ENCODE results near the gene BABAM2. TPM values are rescaled to one million over a fixed set of nuclear protein-coding genes. Genes with fewer than 3 reads are reported as not detected.
A peak's percentile ranks its signal among the peaks of the same experiment; 100 is the strongest.

Gene BABAM2
- total RNA-seq, 1 experiment from 2014 or later: 46.1 TPM

DNA sequence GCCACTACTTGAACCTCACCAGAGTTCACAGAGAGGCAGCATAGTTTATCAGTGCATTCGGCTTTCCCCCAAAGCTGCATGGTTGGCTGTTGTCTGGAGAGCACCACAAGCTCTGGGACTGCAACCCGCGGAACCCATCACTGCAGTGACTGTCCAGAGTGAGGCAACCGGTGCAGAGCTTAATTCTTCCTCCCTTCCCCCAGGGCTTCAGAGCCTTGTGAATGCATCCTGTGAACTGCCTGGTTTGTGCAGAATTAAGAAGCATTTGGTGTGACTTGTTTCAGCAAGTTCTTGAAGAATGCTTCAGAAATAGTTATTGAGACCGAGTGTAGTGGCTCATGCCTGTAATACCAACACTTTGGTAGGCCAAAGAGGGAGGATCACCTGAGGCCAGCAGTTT, 402.9 kb downstream of the BABAM2 start:
- CTCF ChIA-PET: no interaction called here
- Histone ChIP-seq H3K36me3 (ENCODE audit: low read depth) (no peaks in the 10 kb centered on the region), H3F3A (ENCODE audit: insufficient read depth, low read depth) (peaks cover 31% of the 10 kb centered on the region), H3K27me3 (ENCODE audit: insufficient read depth, low read depth) (no peaks in the 10 kb centered on the region), H3K79me2 (ENCODE audit: low read depth) (no peaks in the 10 kb centered on the region; the same call in 1 of the 2 replicates), H3K27ac (no peak overlapping the region), H4K20me1 (ENCODE audit: insufficient read depth) (no peaks in the 10 kb centered on the region), H3K9me2 (ENCODE audit: insufficient read depth) (no peaks in the 10 kb centered on the region), H3K4me1 (replicated peaks; ENCODE audit: insufficient read depth) (peaks cover 31% of the 10 kb centered on the region), H3K4me3 (no peak overlapping the region), H3K4me2 (no peak overlapping the region), H3K9me3 (ENCODE audit: insufficient read depth, low read depth) (no peaks in the 10 kb centered on the region), H2AFZ (no peak overlapping the region)
- POLR2A ChIA-PET (ENCODE audit: unreplicated experiment): no interaction called here
- intact Hi-C loops (cut with micrococcal nuclease; ENCODE audit: unreplicated experiment): no loop called here
- no TSS peak for BruUV-seq (replicated peaks)
- TF ChIP-seq EZH2 (IDR thresholded peaks at IDR 0.05; ENCODE audit: low read depth): no peak
- no peak for DNase-seq

DNA sequence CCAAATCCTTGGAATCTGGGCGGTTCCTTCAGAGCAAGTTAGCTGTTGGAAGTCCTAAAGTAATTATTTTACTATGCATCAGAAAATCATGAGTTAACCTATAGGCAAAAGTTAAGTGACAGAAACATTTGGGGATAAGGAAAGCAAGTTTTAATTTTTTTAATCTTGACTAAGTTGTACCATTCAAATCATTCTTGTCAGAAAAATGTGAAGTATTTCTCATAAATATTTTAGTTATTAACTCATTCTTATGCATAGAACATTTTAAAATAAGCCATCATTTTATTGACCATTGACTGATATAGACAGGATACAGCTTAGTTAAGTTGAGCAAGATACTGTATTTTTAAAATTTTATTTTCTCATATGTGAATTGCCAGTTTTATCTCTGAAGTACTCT, 403.9 kb downstream of the BABAM2 start:
- H3K27ac ChIP-seq: no peak overlapping the region
- no peak for TF ChIP-seq EZH2 (IDR thresholded peaks at IDR 0.05; ENCODE audit: low read depth)
- TF ChIP-seq, protein P1, sequence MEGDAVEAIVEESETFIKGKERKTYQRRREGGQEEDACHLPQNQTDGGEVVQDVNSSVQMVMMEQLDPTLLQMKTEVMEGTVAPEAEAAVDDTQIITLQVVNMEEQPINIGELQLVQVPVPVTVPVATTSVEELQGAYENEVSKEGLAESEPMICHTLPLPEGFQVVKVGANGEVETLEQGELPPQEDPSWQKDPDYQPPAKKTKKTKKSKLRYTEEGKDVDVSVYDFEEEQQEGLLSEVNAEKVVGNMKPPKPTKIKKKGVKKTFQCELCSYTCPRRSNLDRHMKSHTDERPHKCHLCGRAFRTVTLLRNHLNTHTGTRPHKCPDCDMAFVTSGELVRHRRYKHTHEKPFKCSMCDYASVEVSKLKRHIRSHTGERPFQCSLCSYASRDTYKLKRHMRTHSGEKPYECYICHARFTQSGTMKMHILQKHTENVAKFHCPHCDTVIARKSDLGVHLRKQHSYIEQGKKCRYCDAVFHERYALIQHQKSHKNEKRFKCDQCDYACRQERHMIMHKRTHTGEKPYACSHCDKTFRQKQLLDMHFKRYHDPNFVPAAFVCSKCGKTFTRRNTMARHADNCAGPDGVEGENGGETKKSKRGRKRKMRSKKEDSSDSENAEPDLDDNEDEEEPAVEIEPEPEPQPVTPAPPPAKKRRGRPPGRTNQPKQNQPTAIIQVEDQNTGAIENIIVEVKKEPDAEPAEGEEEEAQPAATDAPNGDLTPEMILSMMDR (conservative IDR thresholded peaks at IDR 0.05): no peak

DNA sequence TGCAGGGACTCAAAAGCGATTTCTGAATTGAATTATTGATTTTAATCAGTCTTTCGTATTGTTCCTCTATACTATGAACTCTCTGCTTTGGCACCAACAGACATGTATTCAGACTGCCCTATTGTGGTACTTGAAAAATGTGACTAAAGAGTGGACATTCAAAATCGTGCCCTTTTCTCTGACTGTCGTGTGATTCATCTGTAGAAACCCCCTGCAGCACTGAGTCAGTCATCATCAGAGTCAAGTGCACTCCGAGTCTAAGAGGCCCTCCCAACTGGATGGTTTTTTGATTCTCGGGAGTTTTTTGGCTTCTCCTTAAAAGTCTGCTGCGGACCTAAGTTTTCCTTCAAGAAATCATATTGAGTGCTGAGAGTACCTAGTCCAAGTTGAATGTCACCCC, 405.7 kb downstream of the BABAM2 start:
- H3K9me2 ChIP-seq (ENCODE audit: insufficient read depth): no peaks in the 10 kb centered on the region
- no peak overlapping the region for H2AFZ ChIP-seq
- no peaks in the 10 kb centered on the region for H3K36me3 ChIP-seq (ENCODE audit: low read depth)
- H3K27me3 ChIP-seq (ENCODE audit: insufficient read depth, low read depth): no peaks in the 10 kb centered on the region
- peak overlapping the region; percentile 58 for H3K27ac ChIP-seq
- no TSS peak for BruUV-seq (replicated peaks)
- TF ChIP-seq, protein P1 (conservative IDR thresholded peaks at IDR 0.05): no peak
- TF ChIP-seq EZH2 (IDR thresholded peaks at IDR 0.05; ENCODE audit: low read depth): no peak
- H3K4me2 ChIP-seq: peak overlapping the region; percentile 7; the same call in 1 of the 2 replicates
- H3K79me2 ChIP-seq (ENCODE audit: low read depth): no peaks in the 10 kb centered on the region; the same call in 1 of the 2 replicates
- intact Hi-C loops (cut with micrococcal nuclease; ENCODE audit: unreplicated experiment): no loop called here
- peaks cover 31% of the 10 kb centered on the region for H3K4me1 ChIP-seq (replicated peaks; ENCODE audit: insufficient read depth)
- no peak overlapping the region for H3K4me3 ChIP-seq
- ChIA-PET CTCF (no interaction called here), POLR2A (ENCODE audit: unreplicated experiment) (interaction anchor here (0.5 kb wide), 1 partner anchor 46 kb away, joined by 14 read pairs; no protein-coding TSS in a partner anchor)
- H4K20me1 ChIP-seq (ENCODE audit: insufficient read depth): no peaks in the 10 kb centered on the region
- peaks cover 38% of the 10 kb centered on the region for H3F3A ChIP-seq (ENCODE audit: insufficient read depth, low read depth)
- DNase-seq: peak in 1 of 2 experiments; percentile 52
- H3K9me3 ChIP-seq (ENCODE audit: insufficient read depth, low read depth): no peaks in the 10 kb centered on the region

More for the DNA sequence above, 403.9 kb downstream of the BABAM2 start:
- Histone ChIP-seq H3K27me3 (ENCODE audit: insufficient read depth, low read depth) (no peaks in the 10 kb centered on the region), H2AFZ (no peak overlapping the region), H4K20me1 (ENCODE audit: insufficient read depth) (no peaks in the 10 kb centered on the region), H3K4me1 (replicated peaks; ENCODE audit: insufficient read depth) (peaks cover 31% of the 10 kb centered on the region), H3K79me2 (ENCODE audit: low read depth) (no peaks in the 10 kb centered on the region; the same call in 1 of the 2 replicates), H3F3A (ENCODE audit: insufficient read depth, low read depth) (peaks cover 32% of the 10 kb centered on the region), H3K4me2 (no peak overlapping the region), H3K36me3 (ENCODE audit: low read depth) (no peaks in the 10 kb centered on the region), H3K9me2 (ENCODE audit: insufficient read depth) (no peaks in the 10 kb centered on the region), H3K4me3 (no peak overlapping the region), H3K9me3 (ENCODE audit: insufficient read depth, low read depth) (no peaks in the 10 kb centered on the region)
- POLR2A ChIA-PET (ENCODE audit: unreplicated experiment): no interaction called here
- peak in 1 of 2 experiments; percentile 52 for DNase-seq
- CTCF ChIA-PET: no interaction called here
- BruUV-seq (replicated peaks): no TSS peak
- intact Hi-C loops (cut with micrococcal nuclease; ENCODE audit: unreplicated experiment): no loop called here

DNA sequence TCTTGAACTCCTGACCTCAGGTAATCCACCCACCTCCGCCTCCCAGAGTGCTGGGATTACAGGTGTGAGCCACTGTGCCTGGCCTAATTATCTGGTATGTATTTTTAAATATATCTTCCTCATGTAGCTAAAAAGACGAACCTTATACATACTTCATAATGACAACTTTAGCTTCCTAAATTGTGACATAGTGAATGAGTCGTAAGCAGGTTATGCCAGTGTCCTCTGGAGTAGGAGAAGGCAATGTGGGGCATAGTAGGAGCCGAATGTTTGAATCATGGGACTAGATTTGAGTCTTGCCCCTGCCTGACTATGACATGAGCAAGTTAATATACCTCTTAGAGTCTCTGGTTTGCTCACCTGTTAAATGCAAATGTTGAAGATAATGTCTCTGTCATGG, 406.4 kb downstream of the BABAM2 start:
- no peaks in the 10 kb centered on the region for H4K20me1 ChIP-seq (ENCODE audit: insufficient read depth)
- H3K36me3 ChIP-seq (ENCODE audit: low read depth): no peaks in the 10 kb centered on the region
- no peaks in the 10 kb centered on the region for H3K27me3 ChIP-seq (ENCODE audit: insufficient read depth, low read depth)
- H2AFZ ChIP-seq: no peak overlapping the region
- no peaks in the 10 kb centered on the region for H3K9me3 ChIP-seq (ENCODE audit: insufficient read depth, low read depth)
- H3F3A ChIP-seq (ENCODE audit: insufficient read depth, low read depth): peaks cover 38% of the 10 kb centered on the region
- intact Hi-C loops (cut with micrococcal nuclease; ENCODE audit: unreplicated experiment): no loop called here
- TF ChIP-seq, protein P1 (conservative IDR thresholded peaks at IDR 0.05): no peak
- TF ChIP-seq EZH2 (IDR thresholded peaks at IDR 0.05; ENCODE audit: low read depth): no peak
- DNase-seq: peak in 1 of 2 experiments; percentile 92
- POLR2A ChIA-PET (ENCODE audit: unreplicated experiment): interaction anchor here (0.5 kb wide), 1 partner anchor 47 kb away, joined by 14 read pairs; no protein-coding TSS in a partner anchor
- peak overlapping the region; percentile 58 for H3K27ac ChIP-seq
- no peaks in the 10 kb centered on the region; the same call in 1 of the 2 replicates for H3K79me2 ChIP-seq (ENCODE audit: low read depth)
- no peaks in the 10 kb centered on the region for H3K9me2 ChIP-seq (ENCODE audit: insufficient read depth)
- H3K4me2 ChIP-seq: no peak overlapping the region
- H3K4me1 ChIP-seq (replicated peaks; ENCODE audit: insufficient read depth): peaks cover 31% of the 10 kb centered on the region
- CTCF ChIA-PET: no interaction called here
- no peak overlapping the region for H3K4me3 ChIP-seq
- BruUV-seq (replicated peaks): no TSS peak
